Lower leg skin (tissue), 4 donors: ENCODE data around the gene RITA1. TPM values are rescaled to one million over a fixed set of nuclear protein-coding genes. Genes with fewer than 3 reads are reported as not detected.

ENCODE experiments used
- DNase-seq, 2 donors: peaks; one replicate each; pipeline ENCODE4 v3.0.0-alpha.2; 2019; ENCODE audit warnings: low spot score in 2 of 2
- H3K4me3 ChIP-seq: fragments of 200-600 bp; sonication (generic); 2 replicates; pipeline ENCODE4 v1.5.1; 2017; ENCODE audit warnings: mild to moderate bottlenecking, low read depth; ENCODE audit not compliant: poor library complexity, severe bottlenecking
- CTCF ChIP-seq, 3 donors: fragments of 450-650 bp; IDR thresholded peaks; one replicate each; pipeline ENCODE4 v1.5.1; 2016; ENCODE audit warnings: antibody characterized with exemption in 3 of 3, mild to moderate bottlenecking in 3 of 3, moderate library complexity in 2 of 3
- POLR2A ChIP-seq, 2 donors: fragments of 450-650 bp; IDR thresholded peaks; one replicate each; pipeline ENCODE4 v1.6.1; 2016 to 2017; ENCODE audit warnings: antibody characterized with exemption in 2 of 2, mild to moderate bottlenecking in 1 of 2, moderate library complexity in 1 of 2
- WGBS, 2 donors: methylation state at CpG; one replicate each; pipeline ENCODE4 v1.1.5; 2018; 5-methylcytosine and 5-hydroxymethylcytosine counted together
- intact Hi-C: fragments of 100-400 bp; cut with DNase I; formaldehyde crosslinking; loops from one replicate; pipeline ENCODE4 v1.15.0; 2023; ENCODE audit warnings: low total_unique reads
- total RNA-seq, 4 donors: library from RNA; depleted of rRNA; stranded (reverse); fragments of >200 nt; gene quantifications; one replicate each; pipeline ENCODE4 v1.1.0, GENCODE V29; 2016

RITA1 gene
- total RNA-seq, 4 donors from 2014 or later: 14.5 to 25.8 (median 18.8) TPM

GRCh38 chr12:113157218-113157859, 28.2 kb upstream of the RITA1 start:
- TF ChIP-seq CTCF (IDR thresholded peaks at IDR 0.05): no peak
- TF ChIP-seq POLR2A (IDR thresholded peaks at IDR 0.05): no peak
- no peak for DNase-seq
- WGBS, 2 donors: 80 to 82% methylated on average over 9 to 12 of the region's 12 CpGs
- H3K4me3 ChIP-seq: no peak overlapping the region
- intact Hi-C loops: no loop called here

- H3K4me3 ChIP-seq: no peak overlapping the region
- DNase-seq: no peak
- TF ChIP-seq CTCF (IDR thresholded peaks at IDR 0.05): no peak
- no peak for TF ChIP-seq POLR2A (IDR thresholded peaks at IDR 0.05)
- 89 to 97% methylated on average over 9 to 25 of the region's 26 CpGs for WGBS, 2 donors
- intact Hi-C loops: no loop called here
Measured at GRCh38 chr12:113158439-113159203, 26.9 kb upstream of the RITA1 start.

GRCh38 chr12:113159937-113160336, 25.6 kb upstream of the RITA1 start:
- TF ChIP-seq CTCF (IDR thresholded peaks at IDR 0.05) (no peak), POLR2A (IDR thresholded peaks at IDR 0.05) (no peak)
- intact Hi-C loops: no loop called here
- DNase-seq: no peak
- 88 to 95% methylated on average over 7 of the region's 7 CpGs for WGBS, 2 donors
- no peak overlapping the region for H3K4me3 ChIP-seq

- TF ChIP-seq CTCF (IDR thresholded peaks at IDR 0.05) (no peak), POLR2A (IDR thresholded peaks at IDR 0.05) (no peak)
- 70 to 87% methylated on average over 22 to 26 of the region's 26 CpGs for WGBS, 2 donors
- H3K4me3 ChIP-seq: no peak overlapping the region
- DNase-seq: no peak
- intact Hi-C loops: no loop called here
Measured at GRCh38 chr12:113161415-113162016, 24.0 kb upstream of the RITA1 start.

- DNase-seq: no peak
- 87 to 92% methylated on average over 24 to 25 of the region's 25 CpGs for WGBS, 2 donors
- TF ChIP-seq CTCF (IDR thresholded peaks at IDR 0.05) (no peak), POLR2A (IDR thresholded peaks at IDR 0.05) (no peak)
- intact Hi-C loops: no loop called here
- H3K4me3 ChIP-seq: no peak overlapping the region
Measured at GRCh38 chr12:113162102-113163029, 23.2 kb upstream of the RITA1 start.
